Neuronal stem cell (in vitro differentiated cells): ENCODE results near the gene DENND6B.

Experiments
- DNase-seq: peaks from one replicate; pipeline ENCODE4 v3.0.0-alpha.2; 2013; ENCODE audit warnings: low spot score
- H2AFZ ChIP-seq: one replicate; pipeline ENCODE4 v1.6.1; 2013; ENCODE audit warnings: mild to moderate bottlenecking, low read length, inconsistent platforms
- H2AK5ac ChIP-seq: 2 replicates; pipeline ENCODE4 v1.6.1; 2013; ENCODE audit warnings: low read depth, mild to moderate bottlenecking, inconsistent platforms, low read length, moderate library complexity, mixed read lengths
- H2BK120ac ChIP-seq: 2 replicates; pipeline ENCODE4 v1.6.1; 2013; ENCODE audit warnings: low read depth, mild to moderate bottlenecking, inconsistent platforms, low read length, moderate library complexity, mixed read lengths
- H2BK12ac ChIP-seq: one replicate; pipeline ENCODE4 v1.6.1; 2013; ENCODE audit warnings: low read length, inconsistent platforms
- H2BK15ac ChIP-seq: 2 replicates; pipeline ENCODE4 v1.6.1; 2013; ENCODE audit warnings: mild to moderate bottlenecking, low read length, inconsistent platforms, mixed read lengths
- H2BK5ac ChIP-seq: one replicate; pipeline ENCODE4 v1.6.1; 2013; ENCODE audit warnings: inconsistent platforms, mild to moderate bottlenecking, low read length, moderate library complexity
- H3K14ac ChIP-seq: one replicate; pipeline ENCODE4 v1.6.1; 2013; ENCODE audit warnings: low read length, inconsistent platforms
- H3K18ac ChIP-seq: 2 replicates; pipeline ENCODE4 v1.6.1; 2013; ENCODE audit warnings: low read length, inconsistent platforms
- H3K23ac ChIP-seq: 2 replicates; pipeline ENCODE4 v1.6.1; 2013; ENCODE audit warnings: low read depth, mild to moderate bottlenecking, mixed read lengths, low read length, inconsistent platforms; ENCODE audit not compliant: poor library complexity
- H3K27ac ChIP-seq: replicated peaks from 3 replicates; pipeline ENCODE4 v1.5.1; 2013; ENCODE audit warnings: low read length, inconsistent platforms
- H3K27me3 ChIP-seq, 3 experiments: 2 replicates each; pipeline ENCODE4 v1.6.1; 2013; ENCODE audit warnings: low read length in 3 of 3, mild to moderate bottlenecking in 2 of 3, inconsistent platforms in 1 of 3, low read depth in 1 of 3, mixed read lengths in 1 of 3, moderate library complexity in 1 of 3; ENCODE audit not compliant: control insufficient read depth in 3 of 3, insufficient read depth in 3 of 3
- H3K36me3 ChIP-seq, 2 donors: replicated peaks in 1 of 2; 2 replicates each; pipeline ENCODE4 v1.6.1; 2013; ENCODE audit warnings: low read length in 2 of 2; ENCODE audit not compliant: control insufficient read depth in 2 of 2, insufficient read depth in 2 of 2
- H3K4ac ChIP-seq: 2 replicates; pipeline ENCODE4 v1.6.1; 2013; ENCODE audit warnings: inconsistent platforms, mild to moderate bottlenecking, low read length, moderate library complexity
- H3K4me1 ChIP-seq, 2 donors: 1 replicate in 1 of 2; 2 replicates in 1 of 2; pipeline ENCODE4 v1.6.1; 2013; ENCODE audit warnings: low read length in 2 of 2, low read depth in 1 of 2; ENCODE audit not compliant: control insufficient read depth in 2 of 2, insufficient read depth in 1 of 2
- H3K4me2 ChIP-seq: one replicate; pipeline ENCODE4 v1.6.1; 2013; ENCODE audit warnings: mild to moderate bottlenecking, low read length, inconsistent platforms; ENCODE audit not compliant: insufficient read depth, poor library complexity, severe bottlenecking
- H3K4me3 ChIP-seq, 2 donors: 2 replicates each; pipeline ENCODE4 v1.5.1; 2013; ENCODE audit warnings: low read length in 2 of 2, mild to moderate bottlenecking in 2 of 2, inconsistent platforms in 1 of 2, moderate library complexity in 1 of 2
- H3K79me1 ChIP-seq: one replicate; pipeline ENCODE4 v1.6.1; 2013; ENCODE audit warnings: low read depth, mild to moderate bottlenecking, inconsistent platforms, low read length, moderate library complexity
- H3K9ac ChIP-seq: one replicate; pipeline ENCODE4 v1.6.1; 2013; ENCODE audit warnings: mild to moderate bottlenecking, low read depth, low read length, inconsistent platforms; ENCODE audit not compliant: poor library complexity
- H3K9me3 ChIP-seq, 2 donors: replicated peaks in 1 of 2; 2 replicates each; pipeline versions ENCODE3 to v1.6.1; 2013; ENCODE audit warnings: low read length in 2 of 2, mild to moderate bottlenecking in 2 of 2, inconsistent platforms in 1 of 2, low read depth in 1 of 2, mixed read lengths in 1 of 2, moderate library complexity in 1 of 2; ENCODE audit not compliant: control insufficient read depth in 2 of 2, insufficient read depth in 1 of 2
- H4K8ac ChIP-seq: one replicate; pipeline ENCODE4 v1.6.1; 2013; ENCODE audit warnings: low read depth, mild to moderate bottlenecking, inconsistent platforms, low read length, moderate library complexity
- H4K91ac ChIP-seq: one replicate; pipeline ENCODE4 v1.6.1; 2013; ENCODE audit warnings: low read length, low read depth, mild to moderate bottlenecking, inconsistent platforms; ENCODE audit not compliant: poor library complexity
- WGBS, 2 donors: extraction: QIAGEN DNeasy Blood & Tissue Kit; methylation state at CpG; one replicate each; pipeline ENCODE4 v1.1.7; 2013; ENCODE audit warnings: missing lambda C conversion rate in 2 of 2, mixed read lengths in 1 of 2; ENCODE audit not compliant: insufficient read length in 2 of 2, insufficient replicate concordance in 1 of 2; ENCODE audit errors: extremely low coverage in 2 of 2; 5-methylcytosine and 5-hydroxymethylcytosine counted together

The DENND6B gene

DNA sequence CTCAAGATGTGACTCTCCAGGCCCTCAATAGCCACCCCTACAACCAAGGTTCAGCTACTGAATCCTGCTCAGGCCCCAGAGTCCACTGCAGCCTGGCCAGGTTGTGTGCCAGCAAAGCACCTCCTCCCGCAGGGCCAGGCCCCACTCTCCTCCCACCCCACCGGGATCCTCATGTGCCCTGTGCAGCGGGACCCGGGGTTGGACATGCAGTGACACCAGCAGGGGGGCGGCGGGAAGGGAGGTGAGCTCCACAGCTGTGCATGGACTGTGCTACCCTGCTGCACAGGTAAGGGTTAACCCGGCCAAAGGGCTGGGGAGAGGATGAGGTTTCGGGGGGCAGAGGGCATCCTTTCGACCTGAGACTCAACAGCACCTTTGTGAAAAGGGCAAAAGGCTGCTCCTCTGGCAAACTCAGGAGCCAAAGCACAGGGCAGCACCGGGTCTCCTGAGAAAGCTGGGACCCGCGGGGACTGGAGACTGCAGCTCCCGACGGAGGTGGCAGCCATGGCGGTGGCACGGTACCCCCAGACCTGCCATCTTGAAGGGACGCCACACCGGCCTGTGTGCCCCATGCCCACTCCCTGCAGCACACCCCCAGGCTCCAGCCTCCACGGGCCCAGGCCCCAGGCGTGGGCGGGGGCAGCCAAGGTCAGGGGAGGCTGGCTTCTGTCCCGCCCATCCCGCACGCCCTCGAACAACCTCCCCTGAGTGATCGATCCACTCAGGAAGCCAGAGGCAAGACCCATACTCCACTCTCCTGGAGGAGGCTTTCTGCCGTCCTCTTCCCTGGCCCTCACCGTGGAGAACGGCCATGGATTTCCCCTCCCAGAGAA is 29.9 kb downstream of the DENND6B start:
- Histone ChIP-seq H3K14ac (peak overlapping the region; percentile 56), H3K27me3 (peaks cover 0 to 6% (median 0%) of the 10 kb centered on the region in 3 experiments), H2BK120ac (no peak overlapping the region), H2AFZ (no peak overlapping the region), H3K18ac (peak overlapping the region; percentile 76), H2BK15ac (no peak overlapping the region), H2AK5ac (peak overlapping the region; percentile 79), H3K23ac (peak overlapping the region; percentile 65), H3K4me3 (no peak overlapping the region), H3K79me1 (peaks cover 49% of the 10 kb centered on the region), H3K36me3 (peaks cover 4 to 59% of the 10 kb centered on the region in 2 donors), H3K4me2 (no peak overlapping the region), H3K4ac (no peak overlapping the region), H2BK5ac (peak overlapping the region; percentile 71), H3K4me1 (peaks cover 15 to 32% of the 10 kb centered on the region in 2 donors), H3K9me3 (no peaks in the 10 kb centered on the region), H3K27ac (no peak overlapping the region), H4K8ac (no peak overlapping the region), H2BK12ac (peak overlapping the region; percentile 46), H4K91ac (no peak overlapping the region), H3K9ac (peak overlapping the region; percentile 81)
- WGBS, 2 donors = no CpG with 5 or more reads among the region's 29 CpGs
- no peak for DNase-seq

DNA sequence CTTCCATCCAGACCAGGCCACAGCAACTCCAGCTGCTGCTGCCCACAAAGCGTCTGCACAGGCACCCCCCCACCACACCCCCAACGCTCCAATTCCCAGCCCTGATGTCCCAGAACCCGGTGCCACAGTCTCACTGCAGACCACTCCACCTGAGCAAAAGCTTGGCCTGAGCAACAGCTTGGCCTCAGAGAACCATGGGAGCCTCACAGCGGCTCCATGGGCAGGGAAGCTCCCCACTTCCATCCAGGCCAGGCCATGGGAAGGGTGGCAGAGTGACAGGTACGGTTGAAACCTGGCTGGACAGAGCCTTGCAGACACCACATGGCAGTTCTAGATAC is 32.5 kb downstream of the DENND6B start:
- no peaks in the 10 kb centered on the region for H3K9me3 ChIP-seq
- no CpG with 5 or more reads among the region's 5 CpGs for WGBS, 2 donors
- H3K4me2 ChIP-seq = no peak overlapping the region
- peak overlapping the region; percentile 90 for H3K4ac ChIP-seq
- H2AFZ ChIP-seq = no peak overlapping the region
- H3K27ac ChIP-seq = peak overlapping the region; percentile 80
- H2BK5ac ChIP-seq = peak overlapping the region; percentile 98
- no peak overlapping the region for H3K9ac ChIP-seq
- H3K23ac ChIP-seq = peak overlapping the region; percentile 37
- H3K79me1 ChIP-seq = peaks cover 51% of the 10 kb centered on the region
- H2BK120ac ChIP-seq = peak overlapping the region; percentile 99
- H2BK12ac ChIP-seq = peak overlapping the region; percentile 86
- H4K8ac ChIP-seq = no peak overlapping the region
- peak overlapping the region; percentile 99 for H2AK5ac ChIP-seq
- no peaks in the 10 kb centered on the region for H3K27me3 ChIP-seq
- peak overlapping the region; percentile 82 for H2BK15ac ChIP-seq
- H3K36me3 ChIP-seq = peaks cover 16 to 70% of the 10 kb centered on the region in 2 donors
- H3K14ac ChIP-seq = peak overlapping the region; percentile 49
- no peak overlapping the region for H3K4me3 ChIP-seq
- peak overlapping the region; percentile 89 for H4K91ac ChIP-seq
- DNase-seq = no peak
- H3K4me1 ChIP-seq = peaks cover 15 to 34% of the 10 kb centered on the region in 2 donors
- H3K18ac ChIP-seq = peak overlapping the region; percentile 98

GRCh38 chr22:50293441-50294318 is 33.1 kb downstream of the DENND6B start:
- peaks cover 22 to 73% of the 10 kb centered on the region in 2 donors for H3K36me3 ChIP-seq
- WGBS, 2 donors = no CpG with 5 or more reads among the region's 42 CpGs
- peak overlapping the region; percentile 80 for H3K27ac ChIP-seq

More at GRCh38 chr22:50293441-50294318, 33.1 kb downstream of the DENND6B start:
- H4K8ac ChIP-seq = no peak overlapping the region
- peak overlapping the region; percentile 86 for H2BK12ac ChIP-seq
- H3K23ac ChIP-seq = peak overlapping the region; percentile 87
- no peak overlapping the region for H3K14ac ChIP-seq
- no peaks in the 10 kb centered on the region for H3K27me3 ChIP-seq
- H3K4me3 ChIP-seq = peak overlapping the region in 1 of 2 donors; percentile 47
- peak overlapping the region; percentile 98 for H2BK5ac ChIP-seq
- H3K79me1 ChIP-seq = peaks cover 52% of the 10 kb centered on the region
- H3K4ac ChIP-seq = peak overlapping the region; percentile 90
- no peaks in the 10 kb centered on the region for H3K9me3 ChIP-seq
- peak overlapping the region; percentile 99 for H2AK5ac ChIP-seq
- H2BK15ac ChIP-seq = peak overlapping the region; percentile 87
- H2AFZ ChIP-seq = no peak overlapping the region
- peak overlapping the region; percentile 98 for H3K18ac ChIP-seq
- peak overlapping the region; percentile 99 for H2BK120ac ChIP-seq
- DNase-seq = peak; percentile 84
- no peak overlapping the region for H4K91ac ChIP-seq
- peak overlapping the region; percentile 90 for H3K9ac ChIP-seq
- H3K4me2 ChIP-seq = peak overlapping the region; percentile 49
- H3K4me1 ChIP-seq = peaks cover 15 to 31% of the 10 kb centered on the region in 2 donors
